HG02981 (cell line): Measurements from ENCODE around the gene SRPK1.
"Not testable (repeated sequence)": the region's sequence is repeated elsewhere in the genome, so short reads cannot be mapped to it uniquely, and the experiment has no call there.

Source experiments
- ATAC-seq: cut with Tn5 transposase; IDR thresholded peaks from one replicate; pipeline ENCODE4 v1.9.1; 2021; ENCODE audit warnings: mild to moderate bottlenecking, moderate library complexity; ENCODE audit not compliant: unreplicated experiment

SRPK1 gene

DNA sequence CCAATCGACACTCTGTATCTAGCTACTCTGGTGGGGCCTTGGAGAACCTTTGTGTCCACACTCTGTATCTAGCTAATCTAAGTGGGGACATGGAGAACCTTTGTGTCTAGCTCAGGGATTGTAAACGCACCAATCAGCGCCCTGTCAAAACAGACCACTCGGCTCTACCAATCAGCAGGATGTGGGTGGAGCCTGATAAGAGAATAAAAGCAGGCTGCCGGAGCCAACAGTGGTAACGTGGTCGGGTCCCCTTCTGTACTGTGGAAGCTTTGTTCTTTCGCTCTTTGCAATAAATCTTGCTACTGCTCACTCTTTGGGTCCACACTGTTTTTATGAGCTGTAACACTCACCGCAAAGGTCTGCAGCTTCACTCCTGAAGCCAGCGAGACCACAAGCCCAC lies 11.0 kb upstream of the SRPK1 start:
- ATAC-seq: not testable (repeated sequence)

DNA sequence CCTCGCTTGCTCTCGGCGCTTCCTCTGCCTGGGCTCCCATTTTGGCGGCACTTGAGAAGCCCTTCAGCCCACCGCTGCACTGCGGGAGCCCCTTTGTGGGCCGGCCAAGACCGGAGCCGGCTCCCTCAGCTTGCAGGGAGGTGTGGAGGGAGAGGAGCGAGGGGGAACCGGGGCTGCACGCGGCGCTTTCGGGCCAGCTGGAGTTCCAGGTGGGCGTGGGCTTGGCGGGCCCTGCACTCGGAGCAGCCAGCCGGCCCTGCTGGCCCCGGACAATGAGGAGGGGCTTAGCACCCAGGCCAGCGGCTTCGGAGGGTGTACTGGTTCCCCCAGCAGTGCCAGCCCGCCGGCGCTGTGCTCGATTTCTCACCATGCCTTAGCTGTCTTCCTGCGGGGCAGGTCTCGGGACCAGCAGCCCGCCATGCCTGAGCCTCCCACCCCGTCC lies 10.2 kb upstream of the SRPK1 start:
- ATAC-seq: no peak

DNA sequence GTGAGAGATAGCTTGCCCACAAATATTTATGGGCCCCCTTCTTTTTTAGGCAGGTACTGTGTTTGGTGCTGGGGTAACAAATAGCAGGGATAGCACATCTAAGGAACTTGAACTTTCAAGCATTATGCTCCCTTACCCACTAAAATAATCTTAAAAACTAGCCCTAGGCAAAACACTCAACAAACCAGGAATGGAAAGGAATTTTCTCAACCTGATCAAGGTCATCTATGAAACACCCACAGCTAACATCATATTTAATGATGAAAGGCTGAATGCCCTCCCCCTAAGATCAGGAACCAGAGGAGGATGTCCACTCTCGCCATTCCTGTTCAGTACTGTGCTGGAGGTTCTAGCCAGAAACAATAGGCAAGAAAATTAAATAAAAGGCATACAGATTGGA lies 8.7 kb upstream of the SRPK1 start:
- ATAC-seq: no peak

DNA sequence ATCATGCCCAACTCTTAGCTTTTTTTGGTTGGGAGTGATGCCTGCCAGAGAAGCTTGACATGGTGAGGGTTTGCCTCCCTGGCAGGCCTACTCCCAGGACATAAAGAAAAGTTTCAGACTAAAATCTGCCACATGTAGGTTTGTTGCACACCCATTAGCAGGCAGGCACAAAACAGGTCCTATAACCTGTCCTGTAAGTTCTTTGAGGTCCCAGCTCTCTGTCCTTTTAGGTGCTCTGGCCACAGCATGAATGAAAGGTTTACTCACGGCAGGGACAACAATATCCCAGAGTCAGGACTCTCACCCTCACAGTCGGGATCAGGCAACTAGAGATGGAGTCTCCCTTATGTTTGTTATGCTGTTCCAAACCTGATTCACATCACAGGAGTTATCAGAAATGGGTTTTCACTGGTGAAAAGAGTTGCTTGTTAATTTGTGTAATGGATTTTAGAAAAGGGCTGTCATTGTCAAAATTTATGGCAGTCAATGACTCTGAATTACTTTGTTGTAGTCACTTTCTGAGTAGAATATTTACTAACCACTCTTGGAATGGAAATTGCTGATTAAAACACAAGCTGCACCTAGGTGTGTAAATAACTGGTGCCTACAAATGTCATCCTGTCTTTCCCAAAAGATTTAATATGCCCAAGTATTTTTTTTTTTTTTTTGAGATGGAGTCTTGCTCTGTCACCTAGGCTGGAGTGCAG lies 5.8 kb upstream of the SRPK1 start:
- ATAC-seq: no peak

DNA sequence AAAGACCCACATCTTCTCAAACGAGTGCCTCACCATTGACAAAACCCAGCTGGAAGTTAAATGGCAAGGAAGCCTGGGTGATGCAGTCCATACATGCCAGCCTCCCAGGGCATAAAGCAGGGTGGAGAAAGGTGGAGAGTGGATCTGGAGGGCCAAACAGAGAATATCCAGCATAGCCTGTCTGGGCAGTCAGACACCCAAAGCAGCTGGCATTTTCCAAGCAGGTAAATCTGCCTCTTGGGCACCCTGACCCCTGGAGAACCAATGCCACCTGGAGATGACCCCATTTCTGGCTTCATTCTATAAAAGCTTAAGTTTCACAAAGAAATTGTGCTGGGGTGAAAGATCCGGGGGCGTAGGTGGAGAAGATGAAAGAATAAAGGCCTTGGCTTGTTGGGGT lies 5.1 kb upstream of the SRPK1 start:
- no peak for ATAC-seq

DNA sequence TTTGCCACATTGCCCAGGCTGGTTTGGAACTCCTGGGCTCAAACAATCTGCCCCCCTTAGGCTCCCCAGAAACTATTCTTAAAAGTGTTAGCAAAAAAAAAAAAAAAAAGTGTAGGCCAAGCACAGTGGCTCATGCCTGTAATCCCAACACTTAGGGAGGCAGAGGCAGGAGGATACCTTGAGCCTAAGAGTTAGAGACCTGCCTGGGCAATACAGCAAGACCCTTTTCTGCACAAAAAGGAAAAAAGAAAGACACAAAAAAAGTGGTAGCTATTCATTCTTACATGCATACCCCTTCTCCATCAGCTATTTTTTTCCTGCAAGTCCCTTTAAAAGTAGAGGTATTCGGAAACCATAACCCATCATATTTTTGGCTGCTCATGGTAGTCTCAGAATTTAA lies 3.2 kb upstream of the SRPK1 start:
- no peak for ATAC-seq

DNA sequence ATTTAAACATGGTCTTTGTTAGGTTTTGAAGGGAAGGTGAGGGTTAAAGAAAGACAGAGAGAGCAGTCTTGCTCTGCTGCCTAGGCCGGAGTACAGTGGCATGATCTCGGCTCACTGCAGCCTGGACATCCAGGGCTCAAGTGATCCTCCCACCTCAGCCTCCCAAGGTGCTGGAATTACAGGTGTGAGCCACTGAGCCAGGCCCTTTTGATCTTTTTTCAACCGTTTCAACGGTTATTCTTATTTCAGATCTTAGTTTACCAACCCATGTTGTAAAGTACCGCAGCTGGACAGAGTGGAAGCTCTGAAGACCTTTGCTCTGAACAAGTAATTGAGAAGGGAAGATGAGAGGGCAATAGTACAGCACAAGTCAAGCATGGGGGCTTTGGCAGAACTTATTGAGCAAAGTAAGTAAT lies 1.2 kb upstream of the SRPK1 start:
- ATAC-seq: no peak

DNA sequence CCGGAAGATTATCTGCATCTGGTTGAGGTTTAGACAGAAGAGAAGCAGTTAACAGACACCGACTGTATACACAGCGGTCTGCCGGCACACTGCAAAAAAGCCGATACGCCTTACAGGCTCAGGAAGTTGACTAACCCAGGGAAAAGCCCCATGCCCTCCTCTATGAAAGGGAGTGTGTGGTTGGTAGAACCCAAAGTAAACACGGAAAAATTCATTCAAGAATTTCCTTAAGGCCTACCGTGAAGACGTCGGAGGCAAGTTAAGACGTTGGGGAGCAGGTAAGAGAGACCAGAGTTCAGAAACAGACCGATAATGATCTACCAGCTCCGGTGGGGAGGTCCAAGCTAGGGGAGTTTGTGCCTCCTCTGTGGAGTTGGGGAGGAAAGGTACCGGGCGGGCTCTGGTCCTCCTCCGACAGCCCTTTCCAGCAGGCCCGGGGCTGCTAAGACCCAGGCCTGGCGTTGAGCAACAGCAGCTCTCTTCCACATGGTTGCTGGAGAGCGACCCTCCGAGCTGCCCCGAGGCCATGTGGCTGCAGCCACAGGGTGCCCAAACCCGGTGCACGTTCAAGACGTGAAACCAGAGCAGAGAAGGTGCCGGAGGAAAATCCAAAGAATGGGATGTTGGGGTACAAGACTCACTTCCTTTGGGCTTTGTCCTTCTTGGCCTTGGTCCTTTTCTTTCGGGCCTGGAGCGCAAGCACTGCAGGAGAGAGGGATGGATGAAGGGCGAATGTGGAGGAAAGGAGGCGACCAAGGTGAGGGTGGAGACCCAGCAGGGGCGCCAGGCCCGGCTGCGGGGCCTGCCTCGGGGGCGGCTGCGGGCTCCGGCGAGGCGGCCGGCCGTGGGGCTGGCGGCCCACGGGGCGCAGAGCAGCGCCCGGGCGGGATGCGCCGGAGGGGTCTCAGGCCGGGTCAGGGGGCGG lies 809 bp downstream of the SRPK1 start:
- ATAC-seq: peak; percentile 29

DNA sequence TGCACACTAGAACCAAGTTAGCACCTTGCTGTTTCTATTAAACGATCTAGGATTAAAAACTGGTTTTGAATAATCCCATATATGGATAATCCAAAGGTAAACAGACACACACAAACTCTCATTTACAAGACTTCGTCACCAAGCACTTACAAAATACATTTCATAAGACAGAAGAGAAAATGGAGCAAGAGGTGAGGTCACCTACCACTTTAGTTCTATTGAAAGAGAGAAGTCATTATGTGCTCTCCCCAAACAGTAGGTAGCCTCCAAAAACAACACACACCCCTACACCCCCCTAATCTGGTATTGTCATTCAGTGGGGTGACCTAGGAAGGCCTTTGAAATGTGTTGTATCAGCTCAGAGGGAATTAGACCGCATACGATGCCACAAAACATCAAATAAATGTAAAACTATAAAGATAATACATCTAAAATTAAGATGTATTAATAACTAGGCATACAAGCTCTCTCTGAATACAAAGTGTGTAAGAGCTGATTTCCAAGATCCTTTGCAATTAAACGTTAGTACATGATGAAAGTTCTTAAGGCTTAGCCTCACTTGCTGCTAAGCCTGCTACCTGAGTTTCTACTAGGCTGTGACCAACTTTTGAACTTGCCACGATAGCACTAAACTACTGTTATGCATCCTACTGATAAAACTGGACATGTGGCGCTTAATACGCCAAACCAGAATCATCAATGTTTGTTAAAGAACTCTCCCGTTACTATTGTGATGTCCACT lies 1.6 kb downstream of the SRPK1 start:
- no peak for ATAC-seq

DNA sequence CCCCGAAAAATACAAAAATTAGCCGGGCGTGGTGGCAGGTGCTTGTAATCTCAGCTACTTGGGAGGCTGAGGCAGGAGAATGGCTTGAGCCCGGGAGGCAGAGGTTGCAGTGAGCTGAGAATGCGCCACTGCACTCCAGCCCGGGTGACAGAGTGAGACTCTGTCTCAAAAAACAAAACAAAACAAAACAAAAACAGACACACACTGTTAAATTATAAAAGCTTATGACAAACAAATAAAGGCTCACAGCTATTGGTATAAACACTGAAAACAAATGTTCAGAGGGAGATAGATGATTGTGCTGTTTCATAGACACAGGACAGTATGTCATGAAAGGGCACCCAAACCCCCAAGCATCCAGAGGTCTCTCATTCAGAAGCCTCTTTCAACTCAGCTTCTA lies 4.0 kb downstream of the SRPK1 start:
- ATAC-seq: not testable (repeated sequence)

DNA sequence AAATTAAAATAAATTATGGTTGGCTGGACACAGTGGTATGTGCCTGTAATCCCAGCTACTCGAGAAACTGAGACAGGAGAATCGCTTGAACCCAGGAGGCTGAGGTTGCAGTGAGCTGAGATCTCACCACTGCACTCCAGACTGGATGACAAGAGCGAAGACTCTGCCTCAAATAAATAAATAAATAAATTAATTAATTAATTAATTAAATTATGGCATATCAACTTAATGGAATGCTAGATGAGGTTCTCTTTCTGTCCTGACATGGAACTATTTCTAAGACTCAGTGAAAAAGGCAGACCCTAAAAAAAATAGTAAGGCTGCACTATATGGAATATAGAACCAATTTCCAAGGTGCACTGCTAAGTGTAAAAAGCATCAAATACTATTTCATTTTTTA lies 4.8 kb downstream of the SRPK1 start:
- no peak for ATAC-seq

DNA sequence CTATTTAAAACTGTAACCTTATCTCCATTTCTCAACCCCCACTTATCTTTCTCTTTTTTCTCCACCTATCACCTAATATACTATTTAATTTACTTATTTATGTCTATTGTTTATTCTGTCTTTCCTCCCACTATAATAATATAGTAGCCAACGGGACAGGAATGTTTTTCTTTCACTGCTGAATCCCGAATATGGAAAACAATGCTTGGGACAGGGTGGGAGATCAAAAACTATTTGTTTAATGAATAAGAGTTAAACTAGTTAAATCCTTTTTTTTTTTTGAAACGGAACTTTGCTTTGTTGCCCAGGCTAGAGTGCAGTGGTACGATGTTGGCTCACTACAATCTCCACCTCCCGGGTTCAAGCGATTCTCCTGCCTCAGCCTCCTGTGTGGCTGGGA lies 6.4 kb downstream of the SRPK1 start:
- ATAC-seq: no peak

DNA sequence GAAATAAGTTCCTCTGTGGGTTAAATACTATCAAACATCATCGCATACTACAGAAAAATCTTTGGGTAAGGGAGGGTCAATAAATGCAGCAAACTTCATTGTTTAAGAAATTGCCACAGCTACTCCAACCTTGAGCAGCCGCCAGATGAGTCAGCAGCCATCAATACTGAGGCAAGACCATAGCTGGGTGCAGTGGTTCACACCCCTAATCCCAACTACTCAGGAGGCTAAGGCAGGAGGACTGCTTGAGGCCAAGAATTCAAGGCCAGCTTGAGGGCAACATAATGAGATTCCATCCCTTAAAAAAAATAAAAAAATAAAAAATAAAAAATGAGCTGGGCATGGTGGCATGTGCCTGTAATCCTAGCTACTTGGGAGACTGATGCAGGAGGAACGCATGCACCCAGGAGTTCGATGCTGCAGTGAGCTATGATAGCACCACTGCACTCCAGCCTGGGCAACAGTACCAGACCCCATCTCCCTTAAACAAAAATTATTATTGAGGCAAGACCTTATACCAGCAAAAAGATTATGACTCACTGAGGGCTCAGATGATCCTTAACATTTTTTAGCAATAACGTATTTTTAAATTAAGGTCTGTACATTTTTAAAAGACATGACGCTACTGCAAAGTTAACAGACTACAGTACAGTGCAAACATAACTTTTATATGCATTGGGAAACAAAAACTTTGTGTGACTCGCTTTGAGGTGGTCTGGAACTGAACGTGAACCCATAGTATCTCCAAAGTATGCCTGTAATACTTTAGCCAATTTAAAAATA lies 8.8 kb downstream of the SRPK1 start:
- no peak for ATAC-seq

DNA sequence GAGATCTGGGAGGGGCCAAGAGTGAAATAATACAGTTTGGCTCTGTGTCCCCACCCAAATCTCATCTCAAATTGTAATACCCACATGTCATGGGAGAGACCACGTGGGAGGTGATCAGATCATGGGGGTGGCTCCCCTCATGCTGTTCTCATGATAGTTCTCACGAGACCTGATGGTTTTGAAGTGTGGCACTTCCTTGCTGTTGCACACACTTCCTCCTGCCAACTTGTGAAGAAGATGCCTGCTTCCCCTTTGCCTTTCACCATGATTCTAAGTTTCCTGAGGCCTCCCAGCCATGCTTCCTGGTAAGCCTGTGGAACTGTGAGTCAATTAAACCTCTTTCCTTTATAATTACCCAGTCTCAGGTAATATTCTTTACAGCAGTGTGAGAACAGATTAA lies 11.3 kb downstream of the SRPK1 start:
- ATAC-seq: not testable (repeated sequence)

DNA sequence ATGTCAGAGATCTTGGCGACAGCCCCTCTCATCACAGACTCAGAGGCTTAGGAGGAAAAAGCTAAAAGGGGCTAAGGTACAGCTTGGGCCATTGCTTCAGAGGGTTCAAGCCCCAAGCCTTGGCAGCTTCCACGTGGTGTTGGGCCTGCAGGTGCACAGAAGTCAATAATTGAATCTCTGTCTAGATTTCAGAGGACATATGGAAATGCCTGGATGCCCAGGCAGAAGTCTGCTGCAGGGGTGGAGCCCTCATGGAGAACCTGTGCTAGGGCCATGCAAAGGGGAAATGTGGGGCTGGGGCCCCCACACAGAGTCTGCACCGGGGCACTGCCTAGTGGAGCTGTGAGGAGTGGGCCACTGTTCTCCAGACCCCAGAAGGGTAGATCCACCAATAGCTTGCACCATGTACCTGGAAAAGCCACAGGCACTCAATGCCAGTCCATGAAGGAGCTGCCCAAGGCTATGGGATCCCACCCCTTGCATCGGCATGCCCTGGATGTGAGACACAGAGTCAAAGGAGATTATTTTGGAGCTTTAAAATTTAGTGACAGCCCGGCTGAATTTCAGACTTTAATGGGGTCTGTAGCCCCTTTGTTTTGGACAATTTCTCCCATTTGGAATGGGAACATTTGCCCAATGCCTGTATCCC lies 12.0 kb downstream of the SRPK1 start:
- not testable (repeated sequence) for ATAC-seq

DNA sequence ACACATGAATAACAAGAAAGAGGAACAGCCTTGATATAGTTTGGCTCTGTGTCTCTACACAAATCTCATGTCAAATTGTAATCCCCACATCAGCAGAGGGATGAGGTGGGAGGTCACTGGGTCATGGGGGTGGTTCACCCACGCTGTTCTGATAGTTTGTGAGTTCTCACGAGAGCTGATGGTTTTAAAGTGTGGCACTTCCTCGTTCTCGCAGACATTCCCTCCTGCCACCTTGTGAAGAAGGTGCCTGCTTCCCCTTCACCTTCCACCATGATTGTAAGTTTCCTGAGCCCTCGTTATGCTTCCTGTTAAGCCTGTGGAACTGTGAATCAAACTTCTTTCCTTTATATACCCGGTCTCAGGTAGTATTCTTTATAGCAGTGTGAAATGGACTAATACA lies 13.1 kb downstream of the SRPK1 start:
- ATAC-seq: no peak

DNA sequence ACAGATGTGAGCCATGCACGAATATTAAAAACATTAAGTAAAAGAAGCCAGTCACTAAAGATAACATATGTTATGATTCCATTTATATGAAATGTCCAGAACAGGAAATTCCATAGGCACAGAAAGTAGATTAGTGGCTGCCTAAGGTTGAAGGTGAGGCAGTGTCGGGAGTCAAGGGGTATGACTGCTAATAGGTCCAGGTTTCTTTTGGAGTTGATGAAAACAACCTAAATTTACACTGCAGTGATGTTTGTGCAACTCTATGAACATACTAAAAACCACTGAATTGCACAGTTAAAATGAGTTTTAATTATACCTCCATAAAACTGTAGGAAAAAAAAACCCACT lies 14.4 kb downstream of the SRPK1 start:
- no peak for ATAC-seq

DNA sequence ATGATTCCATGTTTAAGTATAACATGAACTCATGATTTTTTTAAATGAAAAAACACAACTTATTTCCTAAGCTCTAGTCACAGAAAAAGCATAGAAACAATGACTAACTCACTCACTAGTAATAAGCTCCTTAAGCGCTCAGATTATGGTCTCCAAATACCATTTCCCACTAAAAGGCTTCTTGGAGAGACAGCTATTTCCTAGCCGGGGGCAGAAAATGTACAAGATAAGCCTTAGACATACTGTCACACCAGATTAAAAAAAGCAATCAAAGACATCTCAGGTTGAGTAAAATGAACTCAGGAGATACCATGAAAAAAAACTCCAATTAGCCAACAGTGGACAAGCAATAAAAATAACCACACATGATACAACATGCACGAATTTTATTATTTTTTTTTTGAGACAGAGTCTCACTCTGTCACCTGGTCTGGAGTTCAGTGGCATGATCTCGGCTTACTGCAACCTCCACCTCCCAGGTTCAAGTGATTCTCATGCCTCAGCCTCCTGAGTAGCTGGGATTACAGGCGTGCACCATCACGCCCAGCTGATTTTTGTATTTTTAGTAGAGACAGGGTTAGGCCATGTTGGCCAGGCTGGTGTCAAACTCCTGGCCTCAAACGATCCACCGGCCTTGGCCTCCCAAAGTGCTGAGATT lies 14.9 kb downstream of the SRPK1 start:
- ATAC-seq: no peak

DNA sequence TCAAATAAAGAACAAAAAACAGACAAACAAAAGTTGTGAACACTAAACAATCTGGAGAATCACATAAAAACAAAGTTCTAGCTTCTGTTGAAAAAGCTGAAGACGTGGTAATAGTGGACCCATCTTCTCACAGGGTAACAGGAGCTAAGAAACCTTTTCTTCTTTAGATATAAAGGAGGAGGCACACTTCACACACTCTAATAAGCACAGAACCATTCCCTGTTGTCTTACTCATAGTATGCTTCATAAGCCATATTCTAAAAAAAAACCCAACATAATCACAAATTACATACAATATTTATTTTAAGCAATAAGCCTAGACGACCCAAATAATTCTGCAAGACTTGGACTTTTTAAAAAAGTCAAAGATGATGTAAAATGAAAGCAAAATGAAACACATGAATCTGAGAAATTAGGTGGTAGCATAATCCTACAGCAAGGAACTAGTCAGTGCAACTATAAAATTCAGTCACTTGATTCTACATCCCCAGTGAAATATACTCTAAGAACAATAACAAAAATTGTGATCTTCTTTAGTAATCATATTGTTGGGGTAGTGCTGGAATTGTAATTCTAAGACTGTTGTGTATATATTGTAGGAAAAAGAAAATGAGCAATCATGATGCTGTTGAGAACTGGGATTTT lies 15.6 kb downstream of the SRPK1 start:
- ATAC-seq: no peak
